Stimulated activated naive B cell treated with anti-CD40 and anti-IgM and Interleukin-4, amounts not matched to agents 10 μg/mL and 1 μg/mL and 100 μg/mL, for 72 hours (primary cell): Measurements from ENCODE around the gene MRFAP1L1.

Experiments used
- ATAC-seq, 2 donors: fragments of 150-1000 bp; cut with Tn5 transposase; replicated peaks; 2 replicates each; pipeline ENCODE4 v1.10.0; 2021; ENCODE audit warnings: moderate library complexity in 1 of 2
- DNase-seq: peaks from one replicate; pipeline ENCODE4 v3.0.0; 2021
- H3K27ac Mint-ChIP-seq: one replicate; pipeline ENCODE4 v1.8.0; 2022; ENCODE audit warnings: mild to moderate bottlenecking, mixed read lengths
- H3K27me3 Mint-ChIP-seq, 2 donors: one replicate each; pipeline ENCODE4 v1.8.0; 2022; ENCODE audit warnings: mixed read lengths in 2 of 2
- H3K36me3 Mint-ChIP-seq, 2 donors: one replicate each; pipeline ENCODE4 v1.8.0; 2022; ENCODE audit warnings: mixed read lengths in 2 of 2, mild to moderate bottlenecking in 1 of 2
- H3K4me1 Mint-ChIP-seq, 2 donors: one replicate each; pipeline ENCODE4 v1.8.0; 2022; ENCODE audit warnings: mixed read lengths in 2 of 2, mild to moderate bottlenecking in 1 of 2
- H3K4me3 Mint-ChIP-seq, 2 donors: one replicate each; pipeline ENCODE4 v1.8.0; 2022; ENCODE audit warnings: mild to moderate bottlenecking in 2 of 2, mixed read lengths in 2 of 2, moderate library complexity in 1 of 2
- H3K9me3 Mint-ChIP-seq, 2 donors: one replicate each; pipeline ENCODE4 v1.8.0; 2022; ENCODE audit warnings: mixed read lengths in 2 of 2, mild to moderate bottlenecking in 1 of 2

Gene MRFAP1L1

DNA sequence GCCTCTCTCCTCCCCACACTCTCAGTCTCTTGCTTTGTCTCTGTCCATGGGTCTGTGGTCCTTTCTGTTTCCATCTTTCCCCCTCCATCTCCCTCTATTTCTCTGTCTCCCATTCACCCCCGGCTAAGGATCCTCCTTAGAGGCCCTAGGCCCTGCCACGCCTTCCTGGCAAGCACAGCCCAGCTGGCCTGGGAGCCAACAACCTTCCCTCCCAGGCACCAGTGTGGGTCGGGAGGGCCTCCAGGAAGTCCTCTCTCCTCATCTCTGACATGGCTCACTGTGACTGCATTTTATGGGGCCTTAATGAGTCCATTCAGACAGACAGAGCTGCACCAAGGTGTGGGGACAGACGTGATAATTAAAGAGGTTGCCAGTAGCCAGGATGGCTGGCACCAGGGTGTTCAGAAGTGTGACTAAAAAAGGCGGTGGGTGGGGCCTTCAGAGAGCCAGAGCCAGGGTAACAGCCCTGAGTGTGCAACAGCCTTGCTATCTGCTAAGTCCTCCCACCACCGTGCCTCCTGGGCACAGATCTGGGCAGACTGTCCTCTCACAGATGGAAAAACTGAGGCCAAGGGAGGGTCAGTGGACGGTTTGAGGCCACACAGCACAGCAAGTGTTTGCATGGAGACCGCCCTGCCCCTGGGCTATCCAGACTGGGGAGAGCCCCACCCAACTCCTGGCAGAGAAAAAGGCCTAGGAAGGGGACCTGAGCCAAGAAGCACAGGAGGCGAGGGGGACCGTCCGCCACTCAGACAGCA is 37.8 kb upstream of the MRFAP1L1 start:
- Mint-ChIP-seq H3K4me3 (no peak overlapping the region), H3K27ac (no peak overlapping the region), H3K9me3 (peaks cover 0 to 1% of the 10 kb centered on the region in 2 donors), H3K4me1 (peaks cover 0 to 3% of the 10 kb centered on the region in 2 donors), H3K36me3 (no peaks in the 10 kb centered on the region), H3K27me3 (peaks cover 22 to 29% of the 10 kb centered on the region in 2 donors)
- DNase-seq (no peak), ATAC-seq (no peak)

DNA sequence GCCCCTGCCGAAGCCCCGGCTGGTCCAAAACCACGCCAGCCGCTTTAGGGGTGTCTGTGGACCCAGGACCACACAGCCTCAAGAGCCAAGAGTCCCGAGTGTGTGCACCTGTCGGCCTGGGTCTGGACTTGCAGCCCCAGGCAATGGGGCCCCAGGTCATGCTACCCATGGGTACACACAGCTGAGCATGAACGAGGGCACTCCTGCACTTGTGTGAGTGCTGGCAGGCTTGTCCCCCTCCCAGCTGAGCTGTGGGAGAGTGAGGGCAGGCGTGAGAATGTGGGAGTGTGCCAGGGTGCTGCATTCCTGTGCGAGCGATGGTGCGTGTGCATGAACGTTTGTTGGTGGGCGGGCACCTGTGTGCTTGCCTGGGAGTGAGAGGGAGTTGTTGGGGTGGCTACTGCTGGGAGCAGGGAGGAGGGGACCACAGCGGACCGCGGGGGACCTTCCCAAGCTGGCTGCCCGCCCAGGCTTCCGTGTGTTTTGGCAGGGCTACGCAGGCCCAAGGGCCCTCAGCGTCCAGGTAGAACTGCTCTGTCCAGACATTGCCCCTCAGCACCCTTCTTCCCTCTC is 37.1 kb upstream of the MRFAP1L1 start:
- ATAC-seq, result no peak
- H3K27ac Mint-ChIP-seq, result no peak overlapping the region

DNA sequence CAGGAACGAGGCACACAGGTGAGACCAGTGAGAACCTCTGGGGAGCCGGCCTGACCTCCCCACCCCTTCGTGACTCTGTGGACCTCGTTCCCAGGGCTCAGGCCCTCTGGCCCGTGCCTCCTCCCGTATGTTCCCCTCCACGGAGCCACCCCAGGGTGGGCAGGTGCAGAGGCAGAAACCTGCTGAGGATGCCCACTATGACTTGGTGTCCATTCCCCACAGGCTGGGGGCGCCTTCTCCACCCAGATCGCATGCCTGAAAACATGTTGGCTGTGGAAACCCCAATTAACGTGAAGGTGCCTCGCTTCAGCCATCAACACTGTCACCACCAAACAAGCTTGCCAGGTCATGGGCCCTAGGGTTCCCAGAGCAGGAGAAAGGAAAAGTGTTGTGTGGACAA is 33.3 kb upstream of the MRFAP1L1 start:
- peaks cover 27 to 44% of the 10 kb centered on the region in 2 donors for H3K27me3 Mint-ChIP-seq
- no peak overlapping the region for H3K4me3 Mint-ChIP-seq
- H3K27ac Mint-ChIP-seq, result no peak overlapping the region
- no peaks in the 10 kb centered on the region for H3K4me1 Mint-ChIP-seq
- no peaks in the 10 kb centered on the region for H3K36me3 Mint-ChIP-seq
- H3K9me3 Mint-ChIP-seq, result peaks cover 3 to 5% of the 10 kb centered on the region in 2 donors
- ATAC-seq (no peak), DNase-seq (no peak)

More for the DNA sequence above, 37.1 kb upstream of the MRFAP1L1 start:
- Mint-ChIP-seq H3K4me3 (no peak overlapping the region), H3K4me1 (peaks cover 0 to 3% of the 10 kb centered on the region in 2 donors), H3K27me3 (peaks cover 22 to 29% of the 10 kb centered on the region in 2 donors), H3K9me3 (peaks cover 0 to 1% of the 10 kb centered on the region in 2 donors), H3K36me3 (no peaks in the 10 kb centered on the region)
- DNase-seq, result no peak

DNA sequence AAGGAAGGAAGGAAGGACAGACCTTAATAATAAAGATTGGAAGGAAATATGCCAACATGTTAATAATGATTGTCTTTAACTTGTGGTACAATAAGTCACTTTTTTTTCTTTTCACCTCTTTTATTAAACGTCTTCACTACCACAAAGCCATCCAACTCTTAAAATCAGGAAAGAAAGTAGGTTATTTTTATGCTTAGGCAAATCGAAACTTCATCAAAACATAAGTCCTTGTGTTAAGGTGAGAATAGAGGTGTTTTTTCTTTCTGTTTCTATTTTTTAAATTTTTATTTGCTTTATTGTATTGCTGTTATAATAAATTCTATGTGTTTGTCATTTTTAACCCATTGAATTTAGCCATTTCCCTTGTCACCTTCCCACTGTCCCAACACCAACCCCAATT is 32.8 kb upstream of the MRFAP1L1 start:
- H3K4me3 Mint-ChIP-seq, result no peak overlapping the region
- no peaks in the 10 kb centered on the region for H3K4me1 Mint-ChIP-seq
- no peak for ATAC-seq
- no peak for DNase-seq
- H3K27ac Mint-ChIP-seq, result no peak overlapping the region
- no peaks in the 10 kb centered on the region for H3K36me3 Mint-ChIP-seq
- peaks cover 32 to 47% of the 10 kb centered on the region in 2 donors for H3K27me3 Mint-ChIP-seq
- peaks cover 3 to 5% of the 10 kb centered on the region in 2 donors for H3K9me3 Mint-ChIP-seq

DNA sequence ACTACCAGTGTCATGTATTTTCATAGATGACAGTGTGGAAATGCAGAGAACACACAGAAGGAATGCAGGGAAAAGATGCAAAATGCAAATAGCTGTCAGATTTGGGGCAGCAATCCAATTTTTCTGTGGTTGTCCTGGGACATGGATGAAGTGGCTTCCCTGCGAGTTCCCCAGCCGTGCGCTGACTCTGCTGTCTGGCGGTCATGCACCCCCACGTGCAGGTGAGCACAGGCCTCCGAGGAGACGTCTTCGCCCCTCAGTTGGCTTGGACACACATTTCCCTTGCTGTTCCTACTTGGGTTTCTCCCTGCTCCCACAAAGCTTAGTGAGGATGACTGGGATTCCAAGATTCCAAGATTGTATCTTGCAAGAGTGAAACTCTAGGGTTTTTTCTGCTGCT is 30.7 kb upstream of the MRFAP1L1 start:
- DNase-seq (no peak), ATAC-seq (no peak)
- H3K4me1 Mint-ChIP-seq, result no peaks in the 10 kb centered on the region
- peaks cover 35 to 48% of the 10 kb centered on the region in 2 donors for H3K27me3 Mint-ChIP-seq
- H3K27ac Mint-ChIP-seq, result no peak overlapping the region
- no peak overlapping the region for H3K4me3 Mint-ChIP-seq
- no peaks in the 10 kb centered on the region for H3K36me3 Mint-ChIP-seq
- peaks cover 3 to 5% of the 10 kb centered on the region in 2 donors for H3K9me3 Mint-ChIP-seq

DNA sequence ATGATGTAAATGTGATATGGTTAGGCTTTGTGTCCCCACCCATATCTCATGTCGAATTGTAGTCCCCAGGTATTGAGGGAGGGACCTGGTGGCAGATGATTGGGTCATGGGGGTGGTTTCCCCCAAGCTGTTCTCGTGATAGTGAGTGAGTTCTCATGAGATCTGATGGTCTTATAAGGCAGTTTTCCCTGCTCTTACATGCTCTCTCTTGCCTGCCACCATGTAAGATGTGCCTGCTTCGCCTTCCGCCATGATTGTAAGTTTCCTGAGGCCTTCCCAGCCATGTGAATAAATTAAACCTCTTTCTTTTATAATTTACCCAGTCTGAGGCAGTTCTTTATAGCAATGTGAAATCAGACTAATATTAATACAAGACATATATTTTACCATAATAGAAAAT is 30.3 kb upstream of the MRFAP1L1 start:
- Mint-ChIP-seq H3K36me3 (no peaks in the 10 kb centered on the region), H3K4me3 (no peak overlapping the region), H3K4me1 (no peaks in the 10 kb centered on the region), H3K27ac (no peak overlapping the region), H3K9me3 (peaks cover 2 to 5% of the 10 kb centered on the region in 2 donors), H3K27me3 (peaks cover 33 to 44% of the 10 kb centered on the region in 2 donors)
- DNase-seq, result no peak
- no peak for ATAC-seq

DNA sequence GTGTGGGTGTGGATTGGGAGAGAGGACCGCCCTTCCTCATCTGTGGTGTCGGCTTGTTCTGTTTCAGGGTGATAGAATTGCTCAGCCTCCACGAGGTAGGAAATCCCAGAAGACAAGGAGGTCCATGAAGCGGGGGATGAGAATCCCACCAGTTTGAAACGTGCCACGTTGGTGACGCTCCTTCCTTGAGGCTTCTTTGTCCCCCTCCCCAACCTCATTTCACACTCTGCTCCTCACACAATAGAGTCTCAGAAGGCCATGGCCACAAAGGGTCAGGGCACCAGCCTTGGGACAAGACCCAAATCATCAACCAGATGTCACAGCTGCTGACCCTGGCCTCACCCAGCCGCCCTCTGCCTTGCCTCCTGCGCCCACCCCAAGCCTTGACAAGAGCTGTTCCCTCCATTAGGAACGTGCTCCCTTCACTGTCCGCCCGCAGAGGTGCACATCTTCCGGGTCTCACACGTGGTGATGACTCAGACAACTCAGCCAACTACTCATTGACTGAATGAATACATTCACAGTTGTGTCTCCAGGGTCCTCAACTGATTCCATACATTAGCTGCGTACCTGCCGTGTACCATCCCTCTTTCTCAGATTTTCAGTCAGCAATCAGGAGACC is 24.6 kb upstream of the MRFAP1L1 start:
- DNase-seq, result no peak
- Mint-ChIP-seq H3K4me1 (no peaks in the 10 kb centered on the region), H3K36me3 (no peaks in the 10 kb centered on the region), H3K9me3 (no peaks in the 10 kb centered on the region), H3K27me3 (peaks cover 20 to 24% of the 10 kb centered on the region in 2 donors), H3K4me3 (no peak overlapping the region), H3K27ac (no peak overlapping the region)
- no peak for ATAC-seq

DNA sequence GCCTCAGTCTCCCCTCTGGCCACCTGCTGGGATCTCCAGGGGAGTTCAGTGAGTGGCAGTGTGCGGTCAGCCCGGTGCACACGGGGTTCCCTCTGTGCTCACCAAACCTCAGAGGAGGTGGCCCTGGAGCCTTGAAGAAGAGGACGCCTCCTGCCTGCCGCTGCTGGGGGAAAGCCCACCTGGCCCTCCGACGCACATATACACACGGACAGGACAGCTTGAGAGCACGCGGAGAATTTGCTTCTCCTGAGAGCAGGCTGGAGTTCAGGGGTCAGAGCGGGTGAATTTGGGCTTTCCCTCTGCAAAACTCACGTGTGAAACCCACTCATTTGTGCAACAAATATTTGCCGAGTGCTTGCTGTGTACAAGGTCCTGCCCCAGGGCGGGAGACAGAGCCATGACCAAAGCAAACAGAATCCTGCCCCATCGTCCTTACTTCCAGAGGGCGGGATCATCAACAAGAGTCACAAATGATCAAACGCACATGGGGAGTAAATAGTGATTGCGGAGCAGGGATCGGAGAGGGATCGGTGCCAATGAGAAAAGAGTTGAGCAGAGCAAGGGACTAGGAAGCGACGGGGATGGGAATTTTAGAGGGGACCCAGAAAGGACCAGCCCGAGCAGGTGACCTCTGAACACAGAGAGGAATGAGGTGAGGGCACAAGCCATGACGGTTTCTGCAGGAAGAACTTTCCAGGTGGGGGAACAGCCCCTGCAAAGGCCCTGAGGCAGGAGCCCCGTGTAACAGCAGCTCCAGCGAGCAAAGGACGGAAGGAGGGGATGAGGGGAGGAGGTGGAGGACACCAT is 23.9 kb upstream of the MRFAP1L1 start:
- Mint-ChIP-seq H3K36me3 (no peaks in the 10 kb centered on the region), H3K27ac (no peak overlapping the region), H3K27me3 (peaks cover 21 to 22% of the 10 kb centered on the region in 2 donors), H3K9me3 (no peaks in the 10 kb centered on the region), H3K4me1 (no peaks in the 10 kb centered on the region), H3K4me3 (no peak overlapping the region)
- ATAC-seq (no peak), DNase-seq (no peak)

DNA sequence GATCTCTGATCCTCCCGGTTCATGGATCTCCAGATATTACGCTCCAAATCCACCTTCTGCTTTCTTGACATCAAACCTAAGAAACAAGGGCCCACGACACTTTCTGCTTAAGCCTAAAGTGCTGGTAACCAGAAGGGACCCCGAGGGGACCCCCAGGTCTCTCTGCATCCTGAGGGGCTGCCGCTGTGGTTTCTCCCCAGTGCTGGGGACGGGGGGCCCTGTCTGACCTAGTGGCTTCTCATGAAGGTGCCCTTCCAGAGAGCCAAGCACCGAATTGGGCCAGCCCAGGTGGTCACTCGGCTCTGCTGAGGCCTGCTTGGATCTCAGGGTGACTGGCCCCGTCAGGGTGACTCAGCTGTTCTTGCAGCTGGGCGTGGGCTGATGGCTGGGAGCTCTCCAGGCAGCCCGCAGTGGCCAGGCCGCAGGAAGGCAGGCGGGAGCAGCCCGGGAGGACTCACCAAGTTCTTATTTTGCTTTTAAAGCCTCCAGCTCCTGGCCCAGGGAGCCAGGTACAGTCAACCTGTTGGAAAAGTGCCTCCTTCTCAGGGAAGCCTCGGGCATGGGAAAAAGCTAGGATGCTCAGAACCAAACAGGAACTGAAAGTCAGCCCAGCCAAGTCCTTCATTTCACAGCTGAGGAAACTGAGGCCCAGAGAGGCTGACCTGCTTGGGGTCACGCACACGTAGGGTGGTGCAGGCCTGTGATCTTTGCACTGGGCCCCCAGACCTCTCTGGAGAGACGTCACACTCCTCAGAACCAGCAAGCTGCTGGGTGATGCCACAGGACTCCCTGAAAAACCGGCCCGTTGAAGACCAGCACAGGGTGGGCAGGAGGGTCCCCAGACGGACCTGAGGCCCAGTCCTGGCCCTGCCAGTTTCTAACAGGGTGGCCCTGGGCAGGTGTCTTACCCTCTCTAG is 23.0 kb upstream of the MRFAP1L1 start:
- DNase-seq, result no peak
- peaks cover 19 to 21% of the 10 kb centered on the region in 2 donors for H3K27me3 Mint-ChIP-seq
- H3K4me3 Mint-ChIP-seq, result no peak overlapping the region
- no peaks in the 10 kb centered on the region for H3K36me3 Mint-ChIP-seq
- H3K4me1 Mint-ChIP-seq, result no peaks in the 10 kb centered on the region
- H3K9me3 Mint-ChIP-seq, result no peaks in the 10 kb centered on the region
- no peak for ATAC-seq
- H3K27ac Mint-ChIP-seq, result no peak overlapping the region

DNA sequence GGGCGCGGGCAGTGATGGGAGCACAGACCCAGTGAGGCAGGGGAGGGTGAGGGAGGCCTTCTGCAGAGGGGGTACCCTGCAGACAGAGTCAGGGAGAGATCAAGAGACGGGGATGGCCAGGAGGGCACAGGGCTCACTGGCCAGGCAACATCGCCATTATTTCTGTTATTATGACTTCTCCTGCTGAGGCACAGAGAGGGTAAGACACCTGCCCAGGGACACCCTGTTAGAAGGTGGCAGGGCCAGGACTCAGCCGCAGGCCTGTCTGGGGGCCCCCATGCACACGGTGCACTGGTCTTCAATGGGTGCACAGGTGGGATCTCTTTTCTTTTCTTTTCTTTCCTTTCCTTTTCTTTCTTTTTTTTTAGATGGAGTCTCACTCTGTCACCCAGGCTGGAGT is 22.1 kb upstream of the MRFAP1L1 start:
- no peaks in the 10 kb centered on the region for H3K4me1 Mint-ChIP-seq
- ATAC-seq (no peak), DNase-seq (no peak)
- no peak overlapping the region for H3K27ac Mint-ChIP-seq
- H3K27me3 Mint-ChIP-seq, result peaks cover 15 to 19% of the 10 kb centered on the region in 2 donors
- H3K9me3 Mint-ChIP-seq, result no peaks in the 10 kb centered on the region
- H3K4me3 Mint-ChIP-seq, result no peak overlapping the region
- H3K36me3 Mint-ChIP-seq, result no peaks in the 10 kb centered on the region

DNA sequence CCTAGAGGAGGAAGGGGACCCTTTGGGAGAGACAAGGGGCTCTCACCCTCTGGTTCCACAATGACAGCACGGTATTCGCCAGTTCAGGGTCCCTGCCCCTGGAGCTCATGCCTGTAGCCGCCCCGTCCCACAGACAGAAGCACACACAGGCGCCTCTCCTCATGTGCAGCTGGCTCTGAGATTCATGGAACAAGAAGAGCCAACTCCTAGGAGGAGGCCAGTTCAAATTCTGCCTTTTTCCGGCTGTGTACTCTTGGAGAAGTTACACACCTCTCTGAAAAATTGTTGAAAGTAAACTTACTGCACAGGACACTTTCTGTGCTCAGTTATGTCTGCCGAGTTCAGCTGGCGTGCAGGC is 21.6 kb upstream of the MRFAP1L1 start:
- H3K27ac Mint-ChIP-seq, result no peak overlapping the region
- H3K9me3 Mint-ChIP-seq, result no peaks in the 10 kb centered on the region
- H3K4me3 Mint-ChIP-seq, result no peak overlapping the region
- no peaks in the 10 kb centered on the region for H3K36me3 Mint-ChIP-seq
- DNase-seq (no peak), ATAC-seq (no peak)
- H3K4me1 Mint-ChIP-seq, result no peaks in the 10 kb centered on the region
- H3K27me3 Mint-ChIP-seq, result peaks cover 11 to 19% of the 10 kb centered on the region in 2 donors

DNA sequence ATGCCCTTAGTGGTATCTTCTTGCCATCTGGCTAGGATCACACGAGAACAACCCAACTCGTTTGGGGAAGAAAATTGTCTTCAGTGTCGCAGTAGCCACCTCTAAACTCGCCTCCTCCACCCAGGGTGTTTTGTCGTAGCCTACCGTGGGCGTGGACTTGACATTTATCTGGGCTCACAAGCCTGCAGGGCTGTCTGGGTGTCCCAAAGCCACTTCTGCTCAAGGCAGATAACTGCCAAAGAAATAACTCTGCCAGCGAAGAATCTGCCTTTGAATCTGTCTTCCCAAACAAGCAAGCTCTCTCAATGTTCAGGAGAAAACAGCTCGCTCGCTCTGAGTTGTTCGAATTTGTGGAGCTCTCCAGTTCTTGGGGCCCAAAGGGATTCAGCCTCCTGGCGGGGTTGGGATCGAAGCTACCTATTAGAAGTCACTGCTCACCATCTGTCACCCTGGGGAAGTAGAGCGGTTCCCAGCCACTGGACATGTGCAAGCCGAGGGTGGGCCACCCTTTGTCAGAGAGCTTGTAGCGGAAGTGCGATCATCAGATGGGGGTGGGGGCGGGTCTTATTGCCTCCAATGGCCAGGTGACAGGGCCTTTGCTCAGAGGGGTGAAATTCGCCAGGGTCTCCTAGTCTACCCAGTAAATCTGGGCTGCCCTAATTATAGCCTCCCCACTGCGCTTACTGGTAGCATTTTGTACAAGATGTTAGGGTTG is 21.1 kb upstream of the MRFAP1L1 start:
- Mint-ChIP-seq H3K9me3 (no peaks in the 10 kb centered on the region), H3K4me1 (no peaks in the 10 kb centered on the region), H3K27me3 (peaks cover 10 to 19% of the 10 kb centered on the region in 2 donors), H3K4me3 (no peak overlapping the region), H3K36me3 (no peaks in the 10 kb centered on the region), H3K27ac (no peak overlapping the region)
- ATAC-seq (no peak), DNase-seq (no peak)

DNA sequence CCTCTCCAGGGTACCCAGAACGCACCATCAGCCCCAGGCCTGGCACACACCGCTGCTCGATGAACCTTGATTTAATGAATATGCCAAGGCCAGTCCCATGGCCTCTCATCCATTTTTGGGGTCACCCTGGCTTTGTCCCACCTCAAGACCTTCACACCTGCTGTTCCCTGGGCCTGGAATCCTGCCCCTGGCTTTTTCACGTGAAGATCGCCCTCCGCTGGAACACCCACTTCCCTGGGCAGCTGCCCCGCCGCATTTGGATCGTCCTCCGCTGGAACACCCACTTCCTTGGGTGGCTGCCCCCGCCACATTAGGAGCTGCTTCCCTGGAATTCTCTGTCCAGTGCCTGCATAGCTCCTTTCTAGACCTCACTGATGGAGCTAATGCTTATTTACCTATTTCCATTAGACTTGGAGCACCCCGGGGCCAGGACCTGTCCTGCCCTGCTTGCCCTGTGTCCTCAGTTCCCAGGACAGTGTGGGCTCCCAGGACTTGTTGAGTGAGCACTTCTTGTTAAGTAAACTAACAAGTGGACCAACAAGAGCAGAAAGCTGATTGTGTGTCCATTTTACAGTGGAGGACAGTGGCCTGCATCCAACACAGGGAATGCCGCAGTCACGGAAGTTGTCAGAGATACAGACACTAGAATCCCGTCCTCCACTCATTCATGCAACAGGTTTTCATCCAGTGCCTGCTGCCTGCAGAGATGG is 18.8 kb upstream of the MRFAP1L1 start:
- no peak overlapping the region for H3K4me3 Mint-ChIP-seq
- DNase-seq (no peak), ATAC-seq (no peak)
- H3K27ac Mint-ChIP-seq, result no peak overlapping the region
- H3K4me1 Mint-ChIP-seq, result no peaks in the 10 kb centered on the region
- peaks cover 6 to 19% of the 10 kb centered on the region in 2 donors for H3K27me3 Mint-ChIP-seq
- no peaks in the 10 kb centered on the region for H3K36me3 Mint-ChIP-seq
- H3K9me3 Mint-ChIP-seq, result no peaks in the 10 kb centered on the region
